ENCODE measurements around the gene TTC6. TPM values are rescaled to one million over a fixed set of nuclear protein-coding genes. Genes with fewer than 3 reads are reported as not detected.

TTC6 gene
- total RNA-seq, 1 experiment from 2014 or later, result 0.06 TPM

DNA sequence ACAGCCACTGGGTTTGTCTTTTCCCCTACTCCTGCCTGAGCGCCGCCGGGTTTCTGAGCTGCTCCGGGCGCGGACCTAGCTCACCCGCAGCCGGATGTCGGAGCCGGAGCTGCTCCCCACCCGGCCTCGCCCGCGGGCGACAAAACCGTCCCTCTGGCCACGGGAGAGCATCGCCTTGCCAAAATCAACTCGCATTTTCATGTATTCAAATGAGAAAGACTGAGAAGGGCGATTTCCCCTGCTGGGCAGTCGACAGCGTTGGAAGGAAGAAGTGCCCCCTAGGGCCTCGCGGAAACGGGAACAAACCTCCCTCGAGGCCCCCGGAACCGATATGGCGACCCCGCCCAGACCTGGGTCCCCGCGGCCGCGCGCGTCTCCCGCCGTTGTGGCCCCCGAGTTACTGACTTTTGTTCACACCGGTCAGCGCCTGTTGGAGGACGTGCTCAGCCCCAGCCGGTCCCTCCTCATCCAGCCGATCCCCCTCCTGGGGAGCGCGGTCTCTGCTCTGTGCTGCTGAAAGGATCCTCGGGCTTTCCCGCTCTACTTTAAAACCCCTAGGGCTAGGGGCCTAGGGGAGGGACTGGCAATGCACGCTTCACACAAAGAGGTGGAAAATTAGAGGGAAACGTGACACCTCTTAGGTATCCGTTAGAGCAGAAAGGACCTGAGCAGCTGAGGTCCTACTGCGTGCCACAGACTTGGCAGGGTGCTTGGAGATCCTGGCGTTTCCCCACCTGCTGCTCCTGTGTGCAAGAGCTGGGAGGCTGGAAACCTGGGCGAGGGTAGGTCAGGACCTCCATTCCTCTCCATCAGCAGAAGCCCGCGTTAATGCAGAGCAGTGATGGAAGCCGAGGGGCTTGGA is 4.3 kb downstream of the TTC6 start:
- peak in 1 of 2 experiments; percentile 6 for DNase-seq
- Histone ChIP-seq H3K9me3 (replicated peaks) (no peaks in the 10 kb centered on the region), H3K27ac (no peak overlapping the region), H3K4me3 (no peak overlapping the region), H3K27me3 (no peaks in the 10 kb centered on the region), H3K36me3 (no peaks in the 10 kb centered on the region), H3K4me1 (no peaks in the 10 kb centered on the region)

DNA sequence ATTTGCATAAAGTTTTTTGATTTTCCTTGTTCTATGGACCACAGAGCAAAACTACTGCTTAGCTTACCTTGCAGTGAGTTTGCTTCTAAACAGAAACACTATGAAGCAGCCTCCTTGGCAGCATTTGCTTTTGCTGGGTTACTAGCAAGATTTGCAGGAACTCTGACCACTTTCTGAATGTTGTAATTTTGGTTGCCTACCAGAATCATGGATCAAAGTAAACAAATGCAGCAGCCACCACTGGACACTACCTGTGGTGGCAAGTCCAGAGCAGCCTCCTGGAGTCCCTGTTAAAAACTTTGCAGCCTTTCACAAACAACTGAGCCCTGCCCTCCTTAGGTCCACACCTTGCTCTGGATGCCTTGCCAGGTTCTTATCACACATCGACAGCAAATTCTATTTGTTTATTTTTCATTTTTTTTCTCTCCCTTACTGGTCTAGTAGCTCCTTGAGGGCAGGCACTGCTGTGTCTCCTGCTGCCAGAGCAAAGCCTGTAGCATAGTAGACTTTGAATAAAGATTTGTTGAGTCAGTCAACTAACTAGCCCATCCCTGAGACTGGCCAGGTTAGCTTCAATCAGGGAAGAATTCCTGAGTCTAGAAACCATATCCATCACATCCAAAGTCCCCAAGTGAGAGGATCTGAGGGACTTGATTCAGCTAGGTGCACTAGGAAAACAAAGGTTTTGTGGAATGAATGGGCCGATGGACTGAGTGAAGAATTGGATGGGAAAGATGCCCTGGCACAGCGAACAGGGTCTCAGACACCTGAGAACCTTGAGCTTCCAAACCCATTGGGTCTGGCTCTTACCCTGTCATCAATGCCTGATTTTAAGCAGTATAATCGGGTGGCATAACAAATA is 5.7 kb downstream of the TTC6 start:
- H3K4me3 ChIP-seq, result no peak overlapping the region
- no peaks in the 10 kb centered on the region for H3K9me3 ChIP-seq (replicated peaks)
- H3K4me1 ChIP-seq, result no peaks in the 10 kb centered on the region
- no peaks in the 10 kb centered on the region for H3K27me3 ChIP-seq
- H3K27ac ChIP-seq, result no peak overlapping the region
- DNase-seq, result no peak
- no peaks in the 10 kb centered on the region for H3K36me3 ChIP-seq

- Histone ChIP-seq H3K27ac (no peak overlapping the region), H3K27me3 (no peaks in the 10 kb centered on the region), H3K4me3 (no peak overlapping the region), H3K4me1 (no peaks in the 10 kb centered on the region), H3K9me3 (replicated peaks) (no peaks in the 10 kb centered on the region), H3K36me3 (no peaks in the 10 kb centered on the region)
- no peak for DNase-seq
Measured at GRCh38 chr14:37601865-37602264, 6.4 kb downstream of the TTC6 start.

GRCh38 chr14:37602605-37603453 is 7.4 kb downstream of the TTC6 start:
- no peak overlapping the region for H3K27ac ChIP-seq
- no peaks in the 10 kb centered on the region for H3K4me1 ChIP-seq
- H3K9me3 ChIP-seq (replicated peaks), result no peaks in the 10 kb centered on the region
- no peaks in the 10 kb centered on the region for H3K27me3 ChIP-seq
- no peak overlapping the region for H3K4me3 ChIP-seq
- no peaks in the 10 kb centered on the region for H3K36me3 ChIP-seq
- DNase-seq, result no peak

DNA sequence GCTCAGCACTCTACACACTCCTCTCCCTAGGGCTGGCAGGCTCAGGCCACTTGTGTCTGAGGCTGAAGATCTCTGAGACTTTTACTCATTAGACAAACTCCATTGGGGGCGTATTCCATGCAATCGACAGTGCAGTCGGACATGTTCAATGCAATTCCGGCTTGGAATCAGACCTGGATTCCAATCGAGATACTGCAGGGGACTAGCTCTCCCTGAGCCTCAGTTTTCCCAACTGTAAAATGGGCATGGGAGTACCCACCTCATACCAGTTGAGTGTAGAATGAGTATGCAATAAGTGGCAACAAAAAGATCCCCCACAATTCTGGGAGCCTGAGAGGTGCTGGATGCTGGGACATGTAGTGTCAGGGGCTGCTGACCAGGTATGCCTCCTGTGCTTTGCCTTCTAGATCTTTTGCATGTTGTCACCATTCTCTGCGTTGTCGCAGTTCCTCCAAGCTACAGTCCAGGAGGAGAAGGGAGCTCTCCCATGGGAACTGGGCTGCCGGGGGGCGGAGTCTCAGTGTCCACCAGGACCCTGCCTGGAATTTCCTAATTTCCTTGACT is 8.3 kb downstream of the TTC6 start:
- H3K4me1 ChIP-seq, result no peaks in the 10 kb centered on the region
- H3K9me3 ChIP-seq (replicated peaks), result no peaks in the 10 kb centered on the region
- H3K27me3 ChIP-seq, result no peaks in the 10 kb centered on the region
- no peak overlapping the region for H3K27ac ChIP-seq
- DNase-seq, result no peak
- no peaks in the 10 kb centered on the region for H3K36me3 ChIP-seq
- no peak overlapping the region for H3K4me3 ChIP-seq

DNA sequence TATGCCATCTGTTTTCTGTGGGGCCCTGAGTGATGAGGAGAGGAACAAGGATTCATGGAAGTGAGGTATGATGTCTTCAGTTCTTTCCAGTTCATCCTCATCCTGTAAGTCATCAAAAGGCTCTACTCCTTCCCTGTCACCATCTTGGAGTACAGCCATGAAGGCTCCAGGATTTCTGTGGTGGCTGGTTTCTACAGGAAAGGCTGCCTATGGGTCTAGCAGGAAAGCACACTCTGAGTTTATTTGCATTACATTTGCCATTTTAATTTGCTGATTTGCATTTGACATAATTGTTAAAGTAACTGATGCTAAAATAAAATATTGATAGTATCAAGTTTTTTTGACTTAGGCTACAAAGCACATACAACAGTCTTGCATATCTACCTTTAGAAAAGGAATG is 11.2 kb downstream of the TTC6 start:
- no peaks in the 10 kb centered on the region for H3K36me3 ChIP-seq
- no peak for DNase-seq
- H3K27ac ChIP-seq, result no peak overlapping the region
- H3K27me3 ChIP-seq, result no peaks in the 10 kb centered on the region
- no peak overlapping the region for H3K4me3 ChIP-seq
- H3K4me1 ChIP-seq, result no peaks in the 10 kb centered on the region
- H3K9me3 ChIP-seq (replicated peaks), result no peaks in the 10 kb centered on the region

DNA sequence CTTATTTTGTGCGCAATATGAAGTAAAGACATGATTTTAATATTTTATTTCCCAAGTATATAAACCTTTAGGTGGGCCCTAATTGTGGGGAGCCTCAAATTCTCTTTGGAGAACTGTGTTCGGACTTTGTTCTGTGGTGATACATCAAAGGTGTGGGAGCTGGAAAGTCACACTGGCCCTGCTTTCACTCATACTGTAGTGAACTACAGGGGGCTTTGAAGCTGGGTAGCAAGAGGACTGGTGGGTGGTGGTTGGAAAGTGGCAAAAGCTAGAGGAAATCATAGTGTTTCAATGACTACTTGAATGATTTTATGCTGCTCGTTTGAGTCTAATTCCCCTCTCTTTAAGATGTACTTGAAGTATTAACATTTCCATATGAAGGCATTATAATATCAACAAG is 13.2 kb downstream of the TTC6 start:
- Histone ChIP-seq H3K4me1 (no peaks in the 10 kb centered on the region), H3K27ac (no peak overlapping the region), H3K9me3 (replicated peaks) (no peaks in the 10 kb centered on the region), H3K4me3 (no peak overlapping the region), H3K36me3 (no peaks in the 10 kb centered on the region), H3K27me3 (no peaks in the 10 kb centered on the region)
- DNase-seq, result no peak

DNA sequence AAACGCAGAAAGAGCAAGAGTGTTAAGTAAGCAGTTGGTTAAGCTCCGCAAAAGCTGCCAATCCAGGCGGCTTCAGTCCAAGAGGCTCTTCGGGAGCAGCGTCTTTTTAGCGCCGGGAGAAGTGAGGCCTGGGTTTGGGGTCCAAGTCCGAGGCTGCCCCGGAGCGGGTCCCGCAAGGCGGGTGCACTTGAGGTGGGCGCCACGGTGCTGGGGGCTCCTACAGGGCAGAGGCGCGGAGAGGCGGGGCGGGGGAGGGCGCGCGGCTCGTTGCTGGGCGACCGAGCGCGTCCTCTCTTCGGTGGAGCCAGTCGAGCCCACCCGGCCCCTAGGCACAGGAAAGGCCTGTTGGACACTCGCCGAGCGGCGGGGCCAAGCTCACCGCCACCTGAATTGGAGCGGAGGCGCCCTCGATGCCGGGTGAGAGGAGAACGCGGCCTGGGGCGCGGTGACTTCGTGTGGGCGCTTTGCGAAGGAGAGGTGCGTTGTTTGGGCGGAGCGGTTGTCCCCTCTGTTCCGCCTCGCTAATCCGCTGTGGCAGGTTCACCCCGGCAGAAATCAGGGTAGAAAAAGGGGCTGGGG is 15.6 kb downstream of the TTC6 start:
- peaks cover 11% of the 10 kb centered on the region; the same call in 1 of the 2 replicates for H3K9me3 ChIP-seq (replicated peaks)
- no peaks in the 10 kb centered on the region for H3K36me3 ChIP-seq
- DNase-seq, result no peak
- no peak overlapping the region for H3K4me3 ChIP-seq
- no peaks in the 10 kb centered on the region for H3K4me1 ChIP-seq
- H3K27me3 ChIP-seq, result no peaks in the 10 kb centered on the region
- no peak overlapping the region for H3K27ac ChIP-seq

GRCh38 chr14:37615582-37616289 is 20.3 kb downstream of the TTC6 start:
- Histone ChIP-seq H3K9me3 (replicated peaks) (peaks cover 12% of the 10 kb centered on the region; the same call in 1 of the 2 replicates), H3K27me3 (no peaks in the 10 kb centered on the region), H3K27ac (no peak overlapping the region), H3K4me3 (no peak overlapping the region), H3K4me1 (no peaks in the 10 kb centered on the region), H3K36me3 (no peaks in the 10 kb centered on the region)
- DNase-seq, result no peak

- peaks cover 12% of the 10 kb centered on the region; the same call in 1 of the 2 replicates for H3K9me3 ChIP-seq (replicated peaks)
- H3K4me3 ChIP-seq, result no peak overlapping the region
- no peaks in the 10 kb centered on the region for H3K4me1 ChIP-seq
- H3K36me3 ChIP-seq, result no peaks in the 10 kb centered on the region
- no peak for DNase-seq
- no peak overlapping the region for H3K27ac ChIP-seq
- H3K27me3 ChIP-seq, result no peaks in the 10 kb centered on the region
Measured at GRCh38 chr14:37616853-37617252, 21.4 kb downstream of the TTC6 start.

- no peak overlapping the region for H3K4me3 ChIP-seq
- DNase-seq, result no peak
- H3K27ac ChIP-seq, result no peak overlapping the region
- peaks cover 12% of the 10 kb centered on the region; the same call in 1 of the 2 replicates for H3K9me3 ChIP-seq (replicated peaks)
- H3K4me1 ChIP-seq, result no peaks in the 10 kb centered on the region
- no peaks in the 10 kb centered on the region for H3K36me3 ChIP-seq
- no peaks in the 10 kb centered on the region for H3K27me3 ChIP-seq
Measured at GRCh38 chr14:37617864-37618365, 22.5 kb downstream of the TTC6 start.

- H3K4me1 ChIP-seq, result no peaks in the 10 kb centered on the region
- H3K4me3 ChIP-seq, result no peak overlapping the region
- H3K27ac ChIP-seq, result no peak overlapping the region
- H3K9me3 ChIP-seq (replicated peaks), result peaks cover 12% of the 10 kb centered on the region; the same call in 1 of the 2 replicates
- no peak for DNase-seq
- no peaks in the 10 kb centered on the region for H3K36me3 ChIP-seq
- H3K27me3 ChIP-seq, result no peaks in the 10 kb centered on the region
Measured at GRCh38 chr14:37618498-37619028, 23.1 kb downstream of the TTC6 start.

- no peak for DNase-seq
- Histone ChIP-seq H3K4me1 (no peaks in the 10 kb centered on the region), H3K36me3 (no peaks in the 10 kb centered on the region), H3K4me3 (no peak overlapping the region), H3K27me3 (no peaks in the 10 kb centered on the region), H3K9me3 (replicated peaks) (peaks cover 3% of the 10 kb centered on the region; the same call in 1 of the 2 replicates), H3K27ac (no peak overlapping the region)
Measured at GRCh38 chr14:37620856-37621255, 25.4 kb downstream of the TTC6 start.

All from SJCRH30 (cell line).